RWPE2 (cell line): ENCODE data around the gene CLCN5.

Experiments
- ATAC-seq: fragments of 200-7000 bp; cut with Tn5 transposase; 3 replicates; pipeline ENCODE4 v1.9.1; 2021; ENCODE audit warnings: low read depth
- DNase-seq: peaks from one replicate; pipeline ENCODE4 v3.0.0-alpha.2; 2020; ENCODE audit warnings: low spot score
- H3K27ac ChIP-seq: fragments of 450-650 bp; 2 replicates; pipeline ENCODE4 v1.5.1; 2017; ENCODE audit warnings: mild to moderate bottlenecking; ENCODE audit not compliant: poor library complexity, severe bottlenecking
- H3K27me3 ChIP-seq: fragments of 250-450 bp; sonication (Bioruptor Pico); 2 replicates; pipeline ENCODE4 v1.5.1; 2021; ENCODE audit warnings: mild to moderate bottlenecking, moderate library complexity; ENCODE audit not compliant: insufficient read depth, poor library complexity, severe bottlenecking
- H3K36me3 ChIP-seq: fragments of 250-450 bp; sonication (Bioruptor Pico); 2 replicates; pipeline ENCODE4 v1.5.1; 2020; ENCODE audit warnings: low read depth, mild to moderate bottlenecking, moderate library complexity
- H3K4me1 ChIP-seq: fragments of 250-450 bp; sonication (Bioruptor Pico); 2 replicates; pipeline ENCODE4 v1.5.1; 2021; ENCODE audit warnings: mild to moderate bottlenecking, moderate library complexity; ENCODE audit not compliant: insufficient read depth, poor library complexity, severe bottlenecking
- H3K4me3 ChIP-seq: fragments of 250-450 bp; sonication (Bioruptor Pico); 2 replicates; pipeline ENCODE4 v1.5.1; 2021; ENCODE audit warnings: mild to moderate bottlenecking, moderate library complexity; ENCODE audit not compliant: severe bottlenecking
- H3K9me3 ChIP-seq: fragments of 250-450 bp; sonication (Bioruptor Pico); 2 replicates; pipeline ENCODE4 v1.5.1; 2021; ENCODE audit warnings: mild to moderate bottlenecking, moderate library complexity; ENCODE audit not compliant: severe bottlenecking
- TF ChIP-seq, protein P1 (sequence below): fragments of 450-650 bp; IDR thresholded peaks from one replicate; pipeline ENCODE4 v1.5.1; 2017; ENCODE audit warnings: mild to moderate bottlenecking, moderate library complexity; ENCODE audit not compliant: poor library complexity, severe bottlenecking

CLCN5 gene

DNA sequence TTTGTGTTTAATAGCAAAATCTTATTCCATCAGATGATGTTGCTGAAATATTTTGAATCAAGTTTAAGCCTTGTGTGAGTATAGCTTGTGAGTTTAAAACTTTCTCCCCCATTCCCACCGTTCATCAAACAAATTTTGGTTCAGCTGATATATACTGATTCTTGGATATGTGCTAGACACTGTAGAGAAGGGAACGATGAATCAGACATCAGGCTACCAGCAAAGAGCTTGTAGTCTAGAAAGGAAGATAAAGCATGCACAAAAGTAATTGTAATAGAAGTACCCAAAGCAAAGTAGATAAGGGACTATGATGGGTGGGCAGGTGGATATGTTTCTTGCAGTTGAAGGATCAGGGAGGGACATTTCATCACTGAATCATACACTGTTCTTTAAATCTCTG, 146.5 kb downstream of the CLCN5 start:
- no peaks in the 10 kb centered on the region for H3K27me3 ChIP-seq
- no peaks in the 10 kb centered on the region for H3K4me1 ChIP-seq
- TF ChIP-seq, protein P1, sequence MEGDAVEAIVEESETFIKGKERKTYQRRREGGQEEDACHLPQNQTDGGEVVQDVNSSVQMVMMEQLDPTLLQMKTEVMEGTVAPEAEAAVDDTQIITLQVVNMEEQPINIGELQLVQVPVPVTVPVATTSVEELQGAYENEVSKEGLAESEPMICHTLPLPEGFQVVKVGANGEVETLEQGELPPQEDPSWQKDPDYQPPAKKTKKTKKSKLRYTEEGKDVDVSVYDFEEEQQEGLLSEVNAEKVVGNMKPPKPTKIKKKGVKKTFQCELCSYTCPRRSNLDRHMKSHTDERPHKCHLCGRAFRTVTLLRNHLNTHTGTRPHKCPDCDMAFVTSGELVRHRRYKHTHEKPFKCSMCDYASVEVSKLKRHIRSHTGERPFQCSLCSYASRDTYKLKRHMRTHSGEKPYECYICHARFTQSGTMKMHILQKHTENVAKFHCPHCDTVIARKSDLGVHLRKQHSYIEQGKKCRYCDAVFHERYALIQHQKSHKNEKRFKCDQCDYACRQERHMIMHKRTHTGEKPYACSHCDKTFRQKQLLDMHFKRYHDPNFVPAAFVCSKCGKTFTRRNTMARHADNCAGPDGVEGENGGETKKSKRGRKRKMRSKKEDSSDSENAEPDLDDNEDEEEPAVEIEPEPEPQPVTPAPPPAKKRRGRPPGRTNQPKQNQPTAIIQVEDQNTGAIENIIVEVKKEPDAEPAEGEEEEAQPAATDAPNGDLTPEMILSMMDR = no peak
- H3K9me3 ChIP-seq = no peaks in the 10 kb centered on the region
- H3K36me3 ChIP-seq = no peaks in the 10 kb centered on the region
- ATAC-seq (no peak), DNase-seq (no peak)
- no peak overlapping the region for H3K4me3 ChIP-seq
- no peak overlapping the region for H3K27ac ChIP-seq

- Histone ChIP-seq H3K27me3 (no peaks in the 10 kb centered on the region), H3K36me3 (no peaks in the 10 kb centered on the region), H3K9me3 (no peaks in the 10 kb centered on the region), H3K4me1 (no peaks in the 10 kb centered on the region), H3K4me3 (no peak overlapping the region), H3K27ac (no peak overlapping the region)
- no peak for DNase-seq
- TF ChIP-seq, protein P1 = no peak
- no peak for ATAC-seq
These were observed 149.1 kb downstream of the CLCN5 start for GRCh38 chrX:50071494-50071893.

DNA sequence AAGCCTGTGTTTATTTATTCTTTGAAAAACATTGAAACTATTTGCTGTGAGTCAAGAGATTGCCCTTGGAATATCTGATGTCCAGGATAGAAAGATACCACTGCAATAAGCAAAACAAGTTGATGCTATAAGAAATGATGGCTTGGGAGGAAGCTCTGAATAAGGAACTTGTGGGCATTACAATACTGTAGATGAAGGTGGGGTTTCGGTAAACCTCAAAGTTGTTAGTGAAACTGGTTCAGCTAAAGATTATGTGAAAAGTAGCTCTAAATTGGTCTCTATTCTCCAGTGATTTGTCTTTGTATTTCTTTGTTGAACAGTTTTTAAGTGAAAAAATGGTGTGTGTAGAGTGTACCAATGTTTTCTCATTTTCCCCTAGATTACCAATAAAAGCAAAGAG, 149.7 kb downstream of the CLCN5 start:
- Histone ChIP-seq H3K4me1 (no peaks in the 10 kb centered on the region), H3K27ac (no peak overlapping the region), H3K36me3 (no peaks in the 10 kb centered on the region), H3K9me3 (no peaks in the 10 kb centered on the region), H3K27me3 (no peaks in the 10 kb centered on the region), H3K4me3 (no peak overlapping the region)
- ATAC-seq (no peak), DNase-seq (no peak)
- TF ChIP-seq, protein P1 = no peak

DNA sequence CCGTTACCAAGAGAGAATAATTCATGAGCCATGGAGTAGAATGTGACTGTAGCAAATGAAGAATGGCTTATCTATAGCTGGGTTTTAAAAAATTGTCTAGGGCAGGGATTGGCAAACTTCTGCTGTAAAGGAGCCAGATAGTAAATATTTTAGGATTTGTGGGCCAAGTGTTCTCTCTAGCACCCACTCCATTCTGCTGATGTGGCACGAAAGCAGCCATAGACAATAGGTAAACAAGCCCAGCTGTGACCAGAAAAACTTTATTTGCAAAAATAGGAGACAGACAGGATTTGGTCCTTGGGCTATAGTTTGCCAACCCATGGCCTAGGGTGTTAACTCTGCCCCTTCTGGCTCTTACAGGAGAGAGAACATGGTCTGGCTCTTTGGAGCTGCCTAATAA, 151.2 kb downstream of the CLCN5 start:
- Histone ChIP-seq H3K4me1 (no peaks in the 10 kb centered on the region), H3K27ac (no peak overlapping the region), H3K9me3 (no peaks in the 10 kb centered on the region), H3K27me3 (no peaks in the 10 kb centered on the region), H3K4me3 (no peak overlapping the region), H3K36me3 (no peaks in the 10 kb centered on the region)
- TF ChIP-seq, protein P1 = no peak
- DNase-seq = no peak
- ATAC-seq = no peak

- Histone ChIP-seq H3K4me3 (no peak overlapping the region), H3K4me1 (no peaks in the 10 kb centered on the region), H3K27me3 (no peaks in the 10 kb centered on the region), H3K36me3 (no peaks in the 10 kb centered on the region), H3K9me3 (no peaks in the 10 kb centered on the region), H3K27ac (no peak overlapping the region)
- no peak for ATAC-seq
- no peak for DNase-seq
- TF ChIP-seq, protein P1 = no peak
These were observed 153.4 kb downstream of the CLCN5 start for GRCh38 chrX:50075630-50076339.
